Activated CD4-positive, alpha-beta memory T cell treated with anti-CD3 and anti-CD28 coated beads, Interleukin-2, amount 10 ng/mL, durations not matched to agents 7 days and 5 days (primary cell): ENCODE data around the gene IRF9. TPM values are rescaled to one million over a fixed set of nuclear protein-coding genes. Genes with fewer than 3 reads are reported as not detected.

Experiments
- CTCF ChIA-PET: fragments of 350-600 bp; sonication (Branson Sonifier 250); formaldehyde crosslinking; loops from one replicate; lab custom pipeline; 2021; ENCODE audit warnings: antibody characterized with exemption, inconsistent platforms; lab: Charles Lee
- POLR2A ChIA-PET: fragments of 350-600 bp; sonication (Branson Sonifier 250); formaldehyde crosslinking; loops from one replicate; lab custom pipeline; 2021; ENCODE audit warnings: antibody characterized with exemption; lab: Charles Lee
- DNase-seq: peaks from one replicate; pipeline ENCODE4 v3.0.0-alpha.2; 2020
- H3K27ac Mint-ChIP-seq: one replicate; pipeline ENCODE4 v1.8.0; 2021; ENCODE audit warnings: mild to moderate bottlenecking, mixed read lengths
- H3K27me3 Mint-ChIP-seq: one replicate; pipeline ENCODE4 v1.8.0; 2021; ENCODE audit warnings: mixed read lengths
- H3K36me3 Mint-ChIP-seq: one replicate; pipeline ENCODE4 v1.8.0; 2021; ENCODE audit warnings: low read depth, mixed read lengths
- H3K4me1 Mint-ChIP-seq: one replicate; pipeline ENCODE4 v1.8.0; 2021; ENCODE audit warnings: mixed read lengths
- H3K4me3 Mint-ChIP-seq: one replicate; pipeline ENCODE4 v1.8.0; 2021; ENCODE audit warnings: mild to moderate bottlenecking, mixed read lengths
- H3K9me3 Mint-ChIP-seq: one replicate; pipeline ENCODE4 v1.8.0; 2021; ENCODE audit warnings: mixed read lengths
- total RNA-seq, 2 experiments: library from RNA; stranded (reverse); gene quantifications; one replicate each; pipeline ENCODE4 v1.2.3, GENCODE V29; 2021

Gene IRF9
- total RNA-seq, 2 experiments from 2014 or later = 262 to 267 TPM

- Mint-ChIP-seq H3K4me3 (no peak overlapping the region), H3K4me1 (peaks cover 32% of the 10 kb centered on the region), H3K27ac (no peak overlapping the region), H3K27me3 (no peaks in the 10 kb centered on the region), H3K9me3 (no peaks in the 10 kb centered on the region), H3K36me3 (peaks cover 15% of the 10 kb centered on the region)
- ChIA-PET CTCF (interaction anchor here (1.1 to 1.9 kb wide), 4 partner anchors 18 to 75 kb away, joined by 3 to 7 read pairs (median 6); partner anchors contain the start of genes DCAF11, IRF9 and NRL), POLR2A (interaction anchor here (0.8 to 21.4 kb wide), 8 partner anchors 8 to 297 kb away, joined by 3 to 448 read pairs (median 4); partner anchors contain the start of genes CHMP4A, DCAF11, EMC9 and IRF9)
- DNase-seq = no peak
These were observed 28.1 kb upstream of the IRF9 start for GRCh38 chr14:24132976-24133375.

GRCh38 chr14:24133735-24134134 lies 27.3 kb upstream of the IRF9 start:
- Mint-ChIP-seq H3K4me3 (no peak overlapping the region), H3K27me3 (no peaks in the 10 kb centered on the region), H3K9me3 (no peaks in the 10 kb centered on the region), H3K27ac (no peak overlapping the region), H3K4me1 (peaks cover 40% of the 10 kb centered on the region), H3K36me3 (peaks cover 22% of the 10 kb centered on the region)
- POLR2A ChIA-PET = interaction anchor here (0.6 to 21.4 kb wide), 5 partner anchors 12 to 167 kb away, joined by 3 to 448 read pairs (median 4); partner anchors contain the start of genes DCAF11, IRF9, NRL and PSME2
- CTCF ChIA-PET = interaction anchor here (1.7 to 1.9 kb wide), 2 partner anchors 25 to 76 kb away, joined by 7 read pairs; no protein-coding TSS in a partner anchor
- no peak for DNase-seq

- no peaks in the 10 kb centered on the region for H3K9me3 Mint-ChIP-seq
- POLR2A ChIA-PET = interaction anchor here (1.0 to 21.4 kb wide), 21 partner anchors 9 to 296 kb away, joined by 3 to 652 read pairs (median 8); partner anchors contain the start of genes CHMP4A, DCAF11, DHRS1 and IPO4
- H3K4me3 Mint-ChIP-seq = peak overlapping the region; percentile 93
- peaks cover 37% of the 10 kb centered on the region for H3K36me3 Mint-ChIP-seq
- no peaks in the 10 kb centered on the region for H3K27me3 Mint-ChIP-seq
- no peak for DNase-seq
- peak overlapping the region; percentile 74 for H3K27ac Mint-ChIP-seq
- peaks cover 52% of the 10 kb centered on the region for H3K4me1 Mint-ChIP-seq
- CTCF ChIA-PET = interaction anchor here (1.0 to 3.5 kb wide), 10 partner anchors 9 to 55 kb away, joined by 4 to 25 read pairs (median 6); partner anchors contain the start of genes DCAF11, IRF9, NRL and PCK2
These were observed 25.6 kb upstream of the IRF9 start for GRCh38 chr14:24135584-24135833.

- Mint-ChIP-seq H3K36me3 (peaks cover 43% of the 10 kb centered on the region), H3K4me1 (peaks cover 53% of the 10 kb centered on the region), H3K4me3 (peak within 1 kb of the TSS; percentile 93), H3K27ac (peak within 1 kb of the TSS; percentile 89), H3K9me3 (no peaks in the 10 kb centered on the region), H3K27me3 (no peaks in the 10 kb centered on the region)
- ChIA-PET POLR2A (interaction anchor here (1.0 to 21.4 kb wide), 23 partner anchors 9 to 301 kb away, joined by 3 to 652 read pairs (median 7); partner anchors contain the start of genes CHMP4A, DCAF11, DHRS1 and IPO4), CTCF (interaction anchor here (1.0 to 3.5 kb wide), 11 partner anchors 9 to 172 kb away, joined by 3 to 25 read pairs (median 6); partner anchors contain the start of genes CIDEB, DCAF11, IRF9 and NRL)
- DNase-seq = peak; percentile 96
These were observed 25.0 kb upstream of the IRF9 start, which contains the start of gene PSME1 for GRCh38 chr14:24135834-24136683. PSME1 (plus strand) TSS chr14:24136194; CDS start chr14:24136263, 69 bp downstream.

- H3K4me3 Mint-ChIP-seq = peak overlapping the region; percentile 93
- ChIA-PET POLR2A (interaction anchor here (0.9 to 21.4 kb wide), 23 partner anchors 10 to 301 kb away, joined by 3 to 652 read pairs (median 8); partner anchors contain the start of genes CHMP4A, DCAF11, IPO4 and IRF9), CTCF (interaction anchor here (0.7 to 3.5 kb wide), 9 partner anchors 10 to 171 kb away, joined by 3 to 25 read pairs (median 6); partner anchors contain the start of genes CIDEB, DCAF11, IRF9 and NRL)
- H3K27me3 Mint-ChIP-seq = no peaks in the 10 kb centered on the region
- H3K4me1 Mint-ChIP-seq = peaks cover 54% of the 10 kb centered on the region
- no peak for DNase-seq
- H3K36me3 Mint-ChIP-seq = peaks cover 48% of the 10 kb centered on the region
- peak overlapping the region; percentile 89 for H3K27ac Mint-ChIP-seq
- H3K9me3 Mint-ChIP-seq = no peaks in the 10 kb centered on the region
These were observed 24.2 kb upstream of the IRF9 start for GRCh38 chr14:24136684-24137528.

- Mint-ChIP-seq H3K4me1 (peaks cover 52% of the 10 kb centered on the region), H3K36me3 (peaks cover 49% of the 10 kb centered on the region), H3K9me3 (no peaks in the 10 kb centered on the region), H3K27ac (peak overlapping the region; percentile 89), H3K4me3 (peak overlapping the region; percentile 93), H3K27me3 (no peaks in the 10 kb centered on the region)
- ChIA-PET POLR2A (interaction anchor here (0.6 to 21.4 kb wide), 13 partner anchors 9 to 293 kb away, joined by 3 to 652 read pairs (median 18); partner anchors contain the start of genes CHMP4A, DCAF11, IPO4 and IRF9), CTCF (interaction anchor here (0.7 to 3.5 kb wide), 6 partner anchors 23 to 160 kb away, joined by 3 to 25 read pairs (median 5); partner anchors contain the start of genes DCAF11, IRF9 and NRL)
- no peak for DNase-seq
These were observed 23.3 kb upstream of the IRF9 start for GRCh38 chr14:24137529-24138395.

GRCh38 chr14:24138396-24139271 lies 22.4 kb upstream of the IRF9 start:
- peaks cover 56% of the 10 kb centered on the region for H3K4me1 Mint-ChIP-seq
- DNase-seq = no peak
- no peaks in the 10 kb centered on the region for H3K27me3 Mint-ChIP-seq
- H3K27ac Mint-ChIP-seq = peak overlapping the region; percentile 58
- no peaks in the 10 kb centered on the region for H3K9me3 Mint-ChIP-seq
- ChIA-PET CTCF (interaction anchor here (1.4 to 3.5 kb wide), 3 partner anchors 23 to 25 kb away, joined by 5 to 32 read pairs (median 25); partner anchors contain the start of genes DCAF11, IRF9 and NRL), POLR2A (interaction anchor here (0.6 to 21.4 kb wide), 9 partner anchors 8 to 293 kb away, joined by 3 to 652 read pairs (median 21); partner anchors contain the start of genes CHMP4A, DCAF11, IPO4 and IRF9)
- peak overlapping the region; percentile 93 for H3K4me3 Mint-ChIP-seq
- H3K36me3 Mint-ChIP-seq = peaks cover 57% of the 10 kb centered on the region

- H3K27ac Mint-ChIP-seq = peak overlapping the region; percentile 58
- POLR2A ChIA-PET = interaction anchor here (2.1 to 21.4 kb wide), 9 partner anchors 7 to 292 kb away, joined by 7 to 652 read pairs (median 15); partner anchors contain the start of genes CHMP4A, DCAF11, IPO4 and IRF9
- peaks cover 65% of the 10 kb centered on the region for H3K36me3 Mint-ChIP-seq
- peaks cover 63% of the 10 kb centered on the region for H3K4me1 Mint-ChIP-seq
- no peaks in the 10 kb centered on the region for H3K9me3 Mint-ChIP-seq
- CTCF ChIA-PET = interaction anchor here (1.2 to 2.9 kb wide), 3 partner anchors 12 to 25 kb away, joined by 3 to 32 read pairs (median 5); partner anchors contain the start of genes DCAF11, IRF9 and NRL
- no peaks in the 10 kb centered on the region for H3K27me3 Mint-ChIP-seq
- H3K4me3 Mint-ChIP-seq = peak overlapping the region; percentile 93
- peak; percentile 49 for DNase-seq
These were observed 21.7 kb upstream of the IRF9 start for GRCh38 chr14:24139272-24139934.

GRCh38 chr14:24141097-24141880 lies 19.8 kb upstream of the IRF9 start, which contains the start of gene EMC9:
EMC9 (minus strand) TSS chr14:24141591; CDS start chr14:24141304, 287 bp downstream.
- peaks cover 73% of the 10 kb centered on the region for H3K4me1 Mint-ChIP-seq
- H3K9me3 Mint-ChIP-seq = no peaks in the 10 kb centered on the region
- peaks cover 84% of the 10 kb centered on the region for H3K36me3 Mint-ChIP-seq
- DNase-seq = peak; percentile 100
- H3K27ac Mint-ChIP-seq = peak within 1 kb of the TSS; percentile 92
- H3K27me3 Mint-ChIP-seq = no peaks in the 10 kb centered on the region
- H3K4me3 Mint-ChIP-seq = peak within 1 kb of the TSS; percentile 93
- ChIA-PET POLR2A (interaction anchor here (0.7 to 21.4 kb wide), 27 partner anchors 9 to 290 kb away, joined by 3 to 652 read pairs (median 6); partner anchors contain the start of genes CHMP4A, DCAF11, DHRS4L2 and IPO4), CTCF (interaction anchor here (0.6 to 2.9 kb wide), 16 partner anchors 9 to 167 kb away, joined by 3 to 32 read pairs (median 4); partner anchors contain the start of genes CHMP4A, DCAF11, IRF9 and MDP1)
